ENCODE results near the gene AGO1.
"Not testable (repeated sequence)": the region's sequence is repeated elsewhere in the genome, so short reads cannot be mapped to it uniquely, and the experiment has no call there.

AGO1 gene

DNA sequence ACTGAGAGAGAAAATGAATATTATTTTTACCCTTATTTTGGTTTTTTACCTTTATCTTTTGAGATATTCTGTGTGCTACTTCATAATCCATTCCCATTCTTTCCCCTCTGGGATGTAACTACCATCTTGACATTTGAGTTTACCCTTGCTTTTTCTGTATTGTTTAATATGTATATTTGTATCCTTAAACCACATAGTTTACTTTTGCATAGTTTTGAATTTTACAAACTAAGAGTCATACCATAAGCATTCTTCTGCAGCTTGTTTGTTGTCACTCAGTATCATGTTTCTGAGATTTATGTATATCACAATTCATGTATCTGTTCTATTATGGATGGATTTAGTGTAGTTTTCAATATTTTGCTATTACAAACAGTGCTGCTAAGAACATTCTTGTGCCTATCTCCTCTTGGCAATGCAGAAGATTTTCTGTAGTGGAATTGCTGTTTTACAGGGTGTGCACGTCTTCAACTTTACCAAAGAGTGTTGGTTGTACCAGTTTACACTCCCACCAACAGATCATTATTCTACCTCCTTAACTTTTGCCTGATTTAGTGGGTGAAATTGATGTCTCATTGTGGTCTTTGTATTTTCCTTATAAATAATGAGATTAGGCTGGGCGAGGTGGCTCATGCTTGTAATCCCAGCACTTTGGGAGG lies 12.2 kb upstream of the AGO1 start:
- no peak for DNase-seq

DNA sequence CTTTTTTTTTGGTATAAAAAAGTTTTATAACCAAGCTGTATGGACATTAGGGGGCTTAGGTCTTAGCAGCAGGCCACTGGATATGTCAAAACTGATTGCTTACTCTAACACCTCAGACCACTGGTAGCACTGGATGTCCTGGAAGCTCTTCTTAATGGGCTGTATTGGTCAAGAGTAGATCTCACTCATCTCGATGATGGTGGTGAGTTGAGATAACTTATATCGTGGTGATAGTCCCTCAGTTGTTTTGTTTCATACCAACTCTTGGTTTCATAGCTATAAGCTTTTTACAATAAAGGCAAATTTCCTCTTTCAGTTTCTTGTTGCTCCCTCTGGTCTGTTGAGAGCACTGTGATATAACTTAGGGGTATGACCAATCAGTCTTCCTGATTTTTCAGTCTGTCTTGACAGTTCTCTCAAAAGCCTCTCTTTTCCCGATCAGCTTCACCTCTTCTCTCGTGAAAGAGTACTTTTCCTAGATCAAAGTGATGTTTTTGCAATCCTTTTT lies 9.7 kb upstream of the AGO1 start:
- DNase-seq: no peak

GRCh38 chr1:35874115-35874514 lies 8.9 kb upstream of the AGO1 start:
- not testable (repeated sequence) for DNase-seq

DNA sequence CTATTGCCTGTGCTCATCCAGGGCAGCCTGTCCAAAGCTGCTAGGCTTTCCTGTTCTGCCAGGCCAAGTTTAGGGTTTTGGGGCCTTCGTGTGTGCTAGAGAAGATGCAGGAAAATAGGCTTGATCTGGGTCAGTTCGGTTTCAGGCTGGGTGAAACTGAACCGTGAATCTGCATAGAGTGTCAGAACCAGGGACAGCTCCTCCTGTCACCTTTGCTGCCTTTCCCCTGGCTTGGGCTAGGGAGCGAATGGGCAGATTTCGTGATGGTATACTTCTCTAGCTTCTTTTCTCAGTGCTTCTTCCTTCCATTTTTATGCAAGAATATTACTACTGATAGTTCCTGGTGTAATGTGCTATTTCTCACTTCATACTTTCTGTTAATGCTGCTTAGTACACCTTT lies 6.0 kb upstream of the AGO1 start:
- no peak for DNase-seq

DNA sequence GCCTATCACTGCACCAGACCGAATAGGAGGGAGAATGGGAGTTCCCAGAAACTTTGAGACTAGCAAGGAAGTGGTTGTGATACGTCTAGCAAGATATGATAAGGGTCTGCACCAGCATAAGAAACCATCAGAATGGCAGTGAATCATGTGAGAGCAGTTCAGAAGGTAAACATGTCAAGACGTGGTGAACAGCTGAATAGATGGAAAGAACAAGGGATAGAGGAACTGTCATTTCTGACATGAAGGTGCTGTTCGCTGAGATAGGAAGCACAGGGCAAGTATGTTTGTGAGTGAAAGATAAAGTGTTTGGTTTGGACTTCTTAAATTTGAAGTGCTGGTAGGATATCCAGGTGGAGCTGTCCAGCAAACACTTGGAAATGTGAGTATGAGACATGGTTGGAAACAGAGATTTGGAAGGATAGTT lies 1.1 kb upstream of the AGO1 start:
- no peak for DNase-seq

- no peak for DNase-seq
Observed at GRCh38 chr1:35882586-35882944, 444 bp upstream of the AGO1 start.

DNA sequence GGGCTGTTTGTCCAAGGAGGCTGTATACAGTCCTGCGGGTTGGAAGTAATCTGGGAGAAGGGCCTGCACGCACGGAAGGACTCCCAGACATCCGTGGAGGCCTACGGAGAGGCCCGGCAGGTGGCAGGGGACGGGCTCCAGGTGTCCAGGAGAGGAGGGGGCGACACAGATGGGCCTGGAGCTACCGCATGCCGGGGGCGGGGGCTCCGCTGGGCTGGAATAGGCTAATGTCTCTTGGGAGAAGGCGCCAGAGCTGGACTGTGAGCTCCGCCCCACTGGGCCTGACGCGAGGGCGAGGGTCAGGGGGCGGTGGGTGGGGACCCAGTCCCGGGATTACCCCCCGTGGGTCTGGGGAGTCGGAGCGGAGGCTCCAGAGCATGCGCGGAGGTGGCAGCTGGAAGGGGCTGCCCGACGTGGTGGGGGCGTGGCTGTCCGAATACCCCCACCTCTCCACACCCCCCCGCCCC lies 659 bp downstream of the AGO1 start:
- peak; percentile 86 for DNase-seq

GRCh38 chr1:35884934-35885333 lies 1.9 kb downstream of the AGO1 start:
- DNase-seq: no peak

GRCh38 chr1:35885961-35886558 lies 3.1 kb downstream of the AGO1 start:
- peak; percentile 30 for DNase-seq

GRCh38 chr1:35886577-35887431 lies 3.8 kb downstream of the AGO1 start:
- peak; percentile 5 for DNase-seq

DNA sequence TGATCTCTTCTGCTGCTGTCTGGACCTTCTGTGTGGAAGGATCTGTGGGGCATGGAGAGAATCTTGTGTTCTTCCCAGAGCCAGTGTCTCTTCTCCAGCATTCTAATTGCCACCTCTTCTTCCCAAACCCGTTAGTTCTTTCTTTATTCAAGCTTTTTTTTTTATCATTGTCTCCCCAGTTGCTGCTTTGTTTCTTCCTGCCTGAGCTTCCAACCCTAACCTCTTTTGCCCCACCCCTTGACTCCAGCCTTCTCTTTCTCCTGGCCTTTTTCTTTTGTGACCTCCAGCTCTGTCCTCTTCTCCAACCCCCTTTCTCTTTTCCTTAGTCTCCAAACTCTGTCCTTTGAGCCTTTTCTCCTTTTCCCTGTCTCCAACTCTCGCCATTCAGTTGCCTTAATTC lies 4.5 kb downstream of the AGO1 start:
- DNase-seq: no peak

- DNase-seq: no peak
Observed at GRCh38 chr1:35888255-35888654, 5.2 kb downstream of the AGO1 start.

- DNase-seq: not testable (repeated sequence)
Observed at GRCh38 chr1:35888981-35889380, 6.0 kb downstream of the AGO1 start.

GRCh38 chr1:35893051-35893879 lies 10.3 kb downstream of the AGO1 start:
- no peak for DNase-seq

DNA sequence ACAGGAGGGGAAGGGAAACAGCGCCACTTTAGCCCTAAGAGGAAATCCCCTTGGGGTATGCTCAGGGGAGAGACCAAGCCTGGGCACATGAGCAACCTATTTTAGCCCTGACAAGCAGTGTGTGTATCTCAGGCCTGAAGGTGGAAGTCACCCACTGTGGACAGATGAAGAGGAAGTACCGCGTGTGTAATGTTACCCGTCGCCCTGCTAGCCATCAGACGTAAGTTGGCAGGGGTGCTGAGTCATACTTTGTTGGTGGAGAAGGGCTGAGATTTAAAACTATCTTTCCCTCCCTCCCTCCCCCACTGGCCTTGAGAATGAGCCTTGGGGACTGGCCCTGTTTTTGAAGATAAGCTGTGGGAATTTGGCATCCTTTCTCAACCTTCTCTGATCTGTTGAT lies 11.2 kb downstream of the AGO1 start:
- DNase-seq: no peak

GRCh38 chr1:35894656-35895055 lies 11.6 kb downstream of the AGO1 start:
- DNase-seq: no peak

DNA sequence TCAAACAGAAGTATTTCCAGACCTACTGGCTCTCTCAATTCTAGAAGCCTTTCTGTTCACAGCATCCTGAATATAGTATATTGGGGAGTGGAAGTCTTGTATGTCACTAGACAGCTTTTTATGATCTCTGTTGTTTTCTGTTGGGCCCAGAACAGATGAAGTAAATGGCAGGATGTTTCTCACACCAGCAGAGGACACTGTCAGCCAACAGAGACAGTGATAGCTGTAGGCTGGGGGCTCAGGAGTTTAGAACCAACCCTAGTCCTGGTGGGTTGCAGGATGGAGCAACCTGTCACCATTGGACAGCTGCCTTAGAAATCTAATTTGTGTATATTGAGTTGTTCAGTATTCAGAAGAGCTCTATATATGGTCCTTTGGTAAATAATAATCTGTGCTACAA lies 16.9 kb downstream of the AGO1 start:
- DNase-seq: no peak

- DNase-seq: no peak
Observed at GRCh38 chr1:35901235-35901634, 18.2 kb downstream of the AGO1 start.

- no peak for DNase-seq
Observed at GRCh38 chr1:35902671-35903070, 19.7 kb downstream of the AGO1 start.

- no peak for DNase-seq
Observed at GRCh38 chr1:35914717-35915116, 31.7 kb downstream of the AGO1 start.

DNA sequence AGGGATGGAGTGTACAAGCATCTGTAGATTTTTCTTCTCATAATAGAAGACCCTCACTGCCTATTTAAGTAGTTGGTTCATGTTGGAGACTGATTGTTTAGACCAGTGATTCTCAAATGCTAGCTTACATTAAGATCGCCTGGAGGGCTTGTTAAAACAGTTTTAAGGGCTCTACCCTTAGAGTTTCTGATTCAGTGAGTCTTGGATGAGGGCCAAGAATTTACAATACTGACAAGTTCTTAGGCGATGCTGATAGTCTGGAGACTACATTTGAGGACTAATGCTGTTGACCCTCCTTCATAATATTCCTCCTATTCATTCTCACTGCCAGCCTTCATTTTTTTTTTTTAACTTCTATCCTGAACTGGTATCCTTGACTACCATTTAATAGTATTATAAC lies 32.7 kb downstream of the AGO1 start:
- no peak for DNase-seq

- no peak for DNase-seq
Observed at GRCh38 chr1:35923791-35924221, 40.8 kb downstream of the AGO1 start.

DNA sequence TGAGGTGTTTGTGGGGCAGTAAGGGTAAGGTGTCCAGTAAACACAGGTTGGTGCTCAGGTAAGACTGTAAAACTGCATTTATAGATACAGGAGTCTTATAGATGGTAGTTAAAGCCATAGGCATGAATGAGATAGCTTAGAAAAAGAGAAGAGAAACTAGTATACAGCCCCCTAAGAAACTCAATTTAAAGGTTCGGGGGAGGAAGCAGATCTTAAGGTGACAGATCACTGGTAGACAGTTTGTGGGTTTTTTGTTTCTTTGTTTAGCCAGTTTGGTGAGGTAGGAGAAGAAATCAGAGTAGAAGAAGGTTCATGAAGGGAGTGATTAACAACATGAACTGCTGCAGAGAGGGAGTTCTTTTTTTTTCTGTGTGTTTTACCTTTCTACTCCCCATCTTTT lies 41.8 kb downstream of the AGO1 start:
- DNase-seq: no peak

All from NCI-H146 (cell line).